Astrocyte (in vitro differentiated cells and primary cell): Measurements from ENCODE around the gene XPNPEP1.

Experiments
- CTCF ChIP-seq: IDR thresholded peaks from 2 replicates; pipeline ENCODE4 v1.5.1; 2011; ENCODE audit warnings: low read depth, mild to moderate bottlenecking, inconsistent platforms, low read length, moderate library complexity; ENCODE audit not compliant: insufficient read depth
- EZH2 ChIP-seq: IDR thresholded peaks from 2 replicates; pipeline ENCODE4 v1.6.1; 2012; ENCODE audit warnings: mild to moderate bottlenecking, low read length, inconsistent platforms; ENCODE audit not compliant: insufficient read depth

DNA sequence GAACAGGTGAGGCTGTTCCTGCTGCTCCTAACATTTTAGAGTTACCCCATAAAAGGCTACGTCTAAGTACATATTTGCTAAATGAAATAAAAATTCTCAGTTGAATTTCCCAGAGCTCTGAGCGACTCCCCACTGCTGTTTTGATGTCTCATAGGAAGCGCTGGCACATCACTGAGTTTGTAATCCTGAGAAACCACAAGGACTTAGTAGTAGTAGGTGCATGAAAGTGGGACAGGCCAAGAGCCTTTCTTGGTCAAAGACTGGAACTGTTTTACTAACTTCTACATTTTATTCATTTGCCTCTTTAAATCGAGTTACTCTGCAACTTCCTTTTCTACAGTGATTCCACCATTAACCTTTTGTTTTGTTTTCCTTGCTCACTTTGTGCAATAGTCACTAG lies 85.9 kb downstream of the XPNPEP1 start:
- TF ChIP-seq EZH2 (no peak), CTCF (no peak)
